ENCODE data around the gene TNFRSF13B. TPM values are rescaled to one million over a fixed set of nuclear protein-coding genes. Genes with fewer than 3 reads are reported as not detected.
"Not testable (repeated sequence)": the region's sequence is repeated elsewhere in the genome, so short reads cannot be mapped to it uniquely, and the experiment has no call there.

Gene TNFRSF13B
- total RNA-seq, 1 experiment from 2014 or later = not detected

DNA sequence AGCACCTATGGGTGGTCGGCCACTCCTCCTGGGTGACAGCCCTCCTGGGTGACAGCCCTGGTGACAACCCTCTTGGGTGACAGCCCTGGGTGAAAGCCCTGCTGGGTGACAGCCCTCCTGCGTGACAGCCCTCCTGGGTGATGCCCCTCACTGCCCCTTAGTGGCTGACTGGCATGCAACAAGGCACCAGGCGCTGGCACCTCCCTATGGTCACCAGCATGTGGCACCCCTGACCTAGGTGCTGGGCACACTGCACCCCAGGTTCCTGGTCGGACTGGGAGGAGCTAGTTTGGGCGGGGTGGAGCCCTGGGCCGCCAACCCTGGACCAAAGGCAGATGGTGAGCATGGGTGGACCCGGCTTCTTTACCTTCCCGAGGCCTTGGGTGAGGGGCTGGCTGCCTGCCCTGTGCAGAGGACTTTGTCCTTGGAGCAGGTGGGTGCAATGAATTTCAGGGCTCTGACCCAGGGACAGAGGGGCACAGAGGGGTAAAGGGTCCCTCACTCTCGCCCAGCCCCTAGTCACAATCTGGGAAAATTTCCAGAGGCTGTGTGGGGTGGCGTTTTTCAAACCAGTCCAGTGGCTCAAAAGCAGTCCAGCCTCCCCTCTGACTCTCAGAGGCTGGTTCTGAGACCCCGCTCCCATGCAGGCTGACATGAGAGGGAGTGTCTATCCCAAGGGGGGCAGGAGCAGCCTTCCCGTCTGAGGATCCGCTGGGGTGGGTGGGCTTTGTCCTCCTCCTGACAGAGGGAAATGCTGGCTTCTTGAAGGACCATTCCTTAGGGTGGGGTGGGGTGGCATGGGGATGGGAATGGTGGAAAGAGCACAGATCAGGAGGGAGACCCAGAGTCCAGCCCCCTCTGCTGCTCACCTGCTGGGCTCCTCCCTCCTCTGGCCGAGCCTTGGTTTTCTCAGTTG is 25.9 kb upstream of the TNFRSF13B start:
- POLR2A ChIA-PET = no interaction called here
- H3K36me3 ChIP-seq (ENCODE audit: control insufficient read depth, insufficient read depth, low read length) = no peaks in the 10 kb centered on the region
- CTCF ChIA-PET = no interaction called here
- ATAC-seq (peak; percentile 51; the same call in 1 of the 2 replicates), DNase-seq (ENCODE audit: low read depth, low spot score) (no peak)
- no peaks in the 10 kb centered on the region for H3K27me3 ChIP-seq (ENCODE audit: control insufficient read depth, insufficient read depth, low read length)
- intact Hi-C loops (cut with micrococcal nuclease; ENCODE audit: unreplicated experiment) = loop anchor here (10.0 kb wide), 1 partner anchor 197 kb away; no protein-coding TSS in a partner anchor
- in situ Hi-C loops (cut with HindIII; ENCODE audit: low pct_unique_long_range_greater_than_20kb, low sequenced_read_pairs) = no loop called here
- no peaks in the 10 kb centered on the region for H3K9me3 ChIP-seq (ENCODE audit: control insufficient read depth, insufficient read depth, low read depth, low read length)
- H3K27ac ChIP-seq (ENCODE audit: low read length) = no peak overlapping the region
- H3K4me1 ChIP-seq (ENCODE audit: control insufficient read depth, insufficient read depth, low read length) = no peaks in the 10 kb centered on the region
- no peak overlapping the region for H3K4me3 ChIP-seq (ENCODE audit: low read depth in 2 of 2, low read length in 2 of 2)
- TF ChIP-seq CTCF (IDR thresholded peaks at IDR 0.05) = peak; percentile 45
- no peak for TF ChIP-seq POLR2AphosphoS5 (IDR thresholded peaks at IDR 0.05; ENCODE audit: low read depth, low read length)
- no TSS peak for BruUV-seq (replicated peaks)

- ATAC-seq; H3K27ac ChIP-seq (ENCODE audit: low read length); H3K4me1 ChIP-seq (ENCODE audit: control insufficient read depth, insufficient read depth, low read length); H3K36me3 ChIP-seq (ENCODE audit: control insufficient read depth, insufficient read depth, low read length); BruUV-seq (replicated peaks); H3K9me3 ChIP-seq (ENCODE audit: control insufficient read depth, insufficient read depth, low read depth, low read length); POLR2A ChIA-PET; CTCF ChIA-PET; H3K27me3 ChIP-seq (ENCODE audit: control insufficient read depth, insufficient read depth, low read length); in situ Hi-C loops (cut with HindIII; ENCODE audit: low pct_unique_long_range_greater_than_20kb, low sequenced_read_pairs); H3K4me3 ChIP-seq (ENCODE audit: low read depth in 2 of 2, low read length in 2 of 2); DNase-seq (ENCODE audit: low read depth, low spot score): not testable (repeated sequence)
- intact Hi-C loops (cut with micrococcal nuclease; ENCODE audit: unreplicated experiment) = loop anchor here (10.0 kb wide), 1 partner anchor 198 kb away; no protein-coding TSS in a partner anchor
Measured at GRCh38 chr17:16996726-16997125, 24.8 kb upstream of the TNFRSF13B start.

- intact Hi-C loops (cut with micrococcal nuclease; ENCODE audit: unreplicated experiment) (loop anchor here (10.0 kb wide), 1 partner anchor 199 kb away; no protein-coding TSS in a partner anchor), in situ Hi-C loops (cut with HindIII; ENCODE audit: low pct_unique_long_range_greater_than_20kb, low sequenced_read_pairs) (no loop called here)
- ChIA-PET CTCF (no interaction called here), POLR2A (no interaction called here)
- H3K36me3 ChIP-seq (ENCODE audit: control insufficient read depth, insufficient read depth, low read length) = no peaks in the 10 kb centered on the region
- H3K9me3 ChIP-seq (ENCODE audit: control insufficient read depth, insufficient read depth, low read depth, low read length) = no peaks in the 10 kb centered on the region
- TF ChIP-seq POLR2AphosphoS5 (IDR thresholded peaks at IDR 0.05; ENCODE audit: low read depth, low read length) = no peak
- TF ChIP-seq CTCF (IDR thresholded peaks at IDR 0.05) = no peak
- TF ChIP-seq TCF7L2 (IDR thresholded peaks at IDR 0.05; ENCODE audit: low read depth, low read length) = no peak
- TF ChIP-seq SIN3A (IDR thresholded peaks at IDR 0.05; ENCODE audit: borderline replicate concordance, insufficient read depth, low read depth, low read length) = no peak
- TF ChIP-seq REST (IDR thresholded peaks at IDR 0.05; ENCODE audit: insufficient read depth in 1 of 2, low read depth in 2 of 2, low read length in 1 of 2) = no peak
- ATAC-seq (no peak), DNase-seq (ENCODE audit: low read depth, low spot score) (no peak)
- no peak overlapping the region for H3K27ac ChIP-seq (ENCODE audit: low read length)
- H3K4me1 ChIP-seq (ENCODE audit: control insufficient read depth, insufficient read depth, low read length) = no peaks in the 10 kb centered on the region
- BruUV-seq (replicated peaks) = no TSS peak
- H3K4me3 ChIP-seq (ENCODE audit: low read depth in 2 of 2, low read length in 2 of 2) = no peak overlapping the region
- no peaks in the 10 kb centered on the region for H3K27me3 ChIP-seq (ENCODE audit: control insufficient read depth, insufficient read depth, low read length)
Measured at GRCh38 chr17:16995930-16996329, 24.0 kb upstream of the TNFRSF13B start.
